GM10266 (cell line): ENCODE measurements around the gene ARL8A.
A peak's percentile ranks its signal among the peaks of the same experiment; 100 is the strongest.

Source experiments
- DNase-seq: peaks from one replicate; pipeline ENCODE4 v3.0.0; 2012; ENCODE audit errors: extremely low spot score
- CTCF ChIP-seq: IDR thresholded peaks from 2 replicates; pipeline ENCODE4 v1.5.1; 2012; ENCODE audit warnings: mild to moderate bottlenecking, low read depth; ENCODE audit not compliant: control insufficient read depth, insufficient read depth; ENCODE audit errors: missing control alignments

The ARL8A gene

GRCh38 chr1:202159534-202160371, 15.2 kb upstream of the ARL8A start:
- peak; percentile 56 for DNase-seq
- no peak for TF ChIP-seq CTCF

GRCh38 chr1:202158810-202159533, 14.4 kb upstream of the ARL8A start:
- peak; percentile 61 for TF ChIP-seq CTCF
- no peak for DNase-seq

- no peak for DNase-seq
- no peak for TF ChIP-seq CTCF
Measured at GRCh38 chr1:202157945-202158344, 13.4 kb upstream of the ARL8A start.

DNA sequence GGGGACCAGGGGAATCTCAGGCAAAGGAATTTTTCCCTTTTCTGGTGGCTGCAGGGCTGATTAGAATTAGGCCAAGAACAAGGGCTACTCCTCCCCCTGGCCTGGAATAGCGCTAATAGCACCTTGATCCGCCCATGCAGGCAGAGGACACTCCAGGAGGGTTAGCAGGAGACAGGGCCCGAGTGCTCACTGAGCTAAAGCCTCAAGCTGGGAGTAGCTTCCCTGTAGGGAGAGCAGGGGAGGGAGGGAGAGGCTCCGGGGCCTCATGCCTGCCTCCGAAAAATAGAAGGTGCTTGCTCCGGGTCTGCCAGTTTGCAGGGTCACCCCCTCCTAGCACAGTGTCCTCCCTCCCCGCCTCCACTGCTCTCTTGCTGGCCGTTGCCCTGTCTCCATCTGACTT, 12.1 kb upstream of the ARL8A start:
- DNase-seq: no peak
- TF ChIP-seq CTCF: no peak

GRCh38 chr1:202155478-202156021, 11.0 kb upstream of the ARL8A start:
- no peak for DNase-seq
- no peak for TF ChIP-seq CTCF

DNA sequence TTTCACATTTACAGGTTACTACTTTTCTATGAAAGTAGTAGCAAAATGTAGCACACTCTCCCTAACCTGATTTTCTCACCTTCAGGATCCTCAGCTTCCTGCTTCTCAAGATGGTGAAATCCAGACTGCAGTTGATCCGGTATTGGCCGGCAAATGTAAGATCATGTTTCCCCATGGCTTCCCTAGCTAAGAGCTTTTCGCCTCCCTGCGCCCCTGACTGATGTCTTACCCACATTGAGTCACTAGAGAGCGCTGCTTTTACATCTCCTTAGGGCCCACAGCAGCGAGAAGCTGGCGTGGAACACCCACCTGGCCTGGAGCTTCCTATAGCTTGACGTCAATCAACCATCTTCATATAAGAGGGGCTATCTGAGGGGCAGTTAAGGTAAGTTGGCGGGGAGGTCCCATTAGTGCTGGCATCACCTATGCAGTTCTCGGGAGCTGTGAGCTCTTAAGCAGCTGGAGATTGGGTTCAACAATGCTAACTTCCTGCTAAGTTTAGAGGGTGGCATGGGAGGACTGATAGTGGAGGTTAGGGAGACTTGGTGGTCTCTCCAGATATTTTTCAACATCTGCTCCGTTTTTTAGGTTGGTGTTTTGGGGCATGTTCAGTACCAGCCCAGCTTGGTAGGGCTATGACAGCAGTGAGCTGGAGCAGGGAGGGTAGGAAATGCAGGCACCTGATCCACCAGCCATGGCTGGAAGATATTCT, 10.4 kb upstream of the ARL8A start:
- TF ChIP-seq CTCF: peak; percentile 63
- no peak for DNase-seq
